ENCODE measurements around the gene RRP1.

DNA sequence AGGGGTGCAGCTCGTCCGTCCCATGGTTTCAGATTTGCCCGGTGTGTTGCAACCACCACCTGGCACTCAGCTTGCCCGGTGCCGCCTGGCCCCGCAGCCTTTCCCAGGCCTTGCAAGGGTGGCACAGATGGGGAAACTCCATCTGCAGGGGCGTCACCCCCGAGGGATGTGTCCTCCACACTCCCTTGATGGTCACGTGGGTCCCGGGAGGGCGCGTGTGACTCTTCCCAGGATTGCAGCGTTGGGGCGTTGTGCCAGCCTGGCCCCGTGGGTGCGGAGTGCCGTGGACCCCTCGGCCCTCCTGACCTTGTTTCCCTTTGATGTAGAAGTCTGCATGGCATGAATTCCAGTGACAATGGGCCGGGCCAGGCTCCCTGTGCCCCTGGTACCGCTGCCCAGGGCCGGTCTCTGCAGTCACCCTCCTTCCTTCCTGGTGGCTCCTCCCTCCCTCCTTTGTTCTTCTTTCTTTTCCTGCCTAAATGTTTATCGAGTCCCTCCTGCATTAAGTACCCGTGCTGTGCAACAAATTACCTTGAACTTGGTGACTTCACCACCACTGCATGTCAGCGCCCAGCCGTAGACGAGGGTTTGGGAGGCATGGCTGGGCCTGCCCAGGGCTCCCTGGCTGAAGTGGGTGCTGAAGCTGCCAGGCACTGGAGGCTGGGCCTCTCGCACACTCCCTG is 22.9 kb downstream of the RRP1 start:
- TF ChIP-seq, protein P1, sequence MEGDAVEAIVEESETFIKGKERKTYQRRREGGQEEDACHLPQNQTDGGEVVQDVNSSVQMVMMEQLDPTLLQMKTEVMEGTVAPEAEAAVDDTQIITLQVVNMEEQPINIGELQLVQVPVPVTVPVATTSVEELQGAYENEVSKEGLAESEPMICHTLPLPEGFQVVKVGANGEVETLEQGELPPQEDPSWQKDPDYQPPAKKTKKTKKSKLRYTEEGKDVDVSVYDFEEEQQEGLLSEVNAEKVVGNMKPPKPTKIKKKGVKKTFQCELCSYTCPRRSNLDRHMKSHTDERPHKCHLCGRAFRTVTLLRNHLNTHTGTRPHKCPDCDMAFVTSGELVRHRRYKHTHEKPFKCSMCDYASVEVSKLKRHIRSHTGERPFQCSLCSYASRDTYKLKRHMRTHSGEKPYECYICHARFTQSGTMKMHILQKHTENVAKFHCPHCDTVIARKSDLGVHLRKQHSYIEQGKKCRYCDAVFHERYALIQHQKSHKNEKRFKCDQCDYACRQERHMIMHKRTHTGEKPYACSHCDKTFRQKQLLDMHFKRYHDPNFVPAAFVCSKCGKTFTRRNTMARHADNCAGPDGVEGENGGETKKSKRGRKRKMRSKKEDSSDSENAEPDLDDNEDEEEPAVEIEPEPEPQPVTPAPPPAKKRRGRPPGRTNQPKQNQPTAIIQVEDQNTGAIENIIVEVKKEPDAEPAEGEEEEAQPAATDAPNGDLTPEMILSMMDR (IDR thresholded peaks at IDR 0.05): no peak
- TF ChIP-seq POLR2A (IDR thresholded peaks at IDR 0.05) (no peak), EP300 (IDR thresholded peaks at IDR 0.05) (no peak)
